ENCODE measurements around the gene MMS19.

DNA sequence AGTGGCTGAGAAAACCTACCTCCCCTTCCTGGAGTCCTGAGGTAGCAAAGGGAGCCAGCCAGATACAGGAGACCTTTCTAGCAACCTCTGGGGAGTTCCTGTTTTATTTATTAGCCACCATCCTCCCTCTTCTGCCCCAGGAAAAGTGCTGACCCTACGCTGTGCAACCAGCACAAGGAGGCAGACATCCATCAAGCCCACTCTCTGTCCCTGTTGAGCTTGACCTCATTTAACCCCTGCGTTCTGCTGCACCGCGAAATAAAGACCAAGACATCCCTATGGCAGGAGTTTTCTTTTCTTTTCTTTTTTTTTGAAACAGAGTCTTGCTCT, 49.0 kb upstream of the MMS19 start:
- TF ChIP-seq, protein P1, sequence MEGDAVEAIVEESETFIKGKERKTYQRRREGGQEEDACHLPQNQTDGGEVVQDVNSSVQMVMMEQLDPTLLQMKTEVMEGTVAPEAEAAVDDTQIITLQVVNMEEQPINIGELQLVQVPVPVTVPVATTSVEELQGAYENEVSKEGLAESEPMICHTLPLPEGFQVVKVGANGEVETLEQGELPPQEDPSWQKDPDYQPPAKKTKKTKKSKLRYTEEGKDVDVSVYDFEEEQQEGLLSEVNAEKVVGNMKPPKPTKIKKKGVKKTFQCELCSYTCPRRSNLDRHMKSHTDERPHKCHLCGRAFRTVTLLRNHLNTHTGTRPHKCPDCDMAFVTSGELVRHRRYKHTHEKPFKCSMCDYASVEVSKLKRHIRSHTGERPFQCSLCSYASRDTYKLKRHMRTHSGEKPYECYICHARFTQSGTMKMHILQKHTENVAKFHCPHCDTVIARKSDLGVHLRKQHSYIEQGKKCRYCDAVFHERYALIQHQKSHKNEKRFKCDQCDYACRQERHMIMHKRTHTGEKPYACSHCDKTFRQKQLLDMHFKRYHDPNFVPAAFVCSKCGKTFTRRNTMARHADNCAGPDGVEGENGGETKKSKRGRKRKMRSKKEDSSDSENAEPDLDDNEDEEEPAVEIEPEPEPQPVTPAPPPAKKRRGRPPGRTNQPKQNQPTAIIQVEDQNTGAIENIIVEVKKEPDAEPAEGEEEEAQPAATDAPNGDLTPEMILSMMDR (IDR thresholded peaks at IDR 0.05 in 8 of 11, conservative IDR thresholded peaks at IDR 0.05 in 3 of 11): no peak
- TF ChIP-seq POLR2AphosphoS5 (IDR thresholded peaks at IDR 0.05) (no peak), POLR2A (IDR thresholded peaks at IDR 0.05) (no peak)
